ENCODE results near the gene SSNA1.

SSNA1 gene

DNA sequence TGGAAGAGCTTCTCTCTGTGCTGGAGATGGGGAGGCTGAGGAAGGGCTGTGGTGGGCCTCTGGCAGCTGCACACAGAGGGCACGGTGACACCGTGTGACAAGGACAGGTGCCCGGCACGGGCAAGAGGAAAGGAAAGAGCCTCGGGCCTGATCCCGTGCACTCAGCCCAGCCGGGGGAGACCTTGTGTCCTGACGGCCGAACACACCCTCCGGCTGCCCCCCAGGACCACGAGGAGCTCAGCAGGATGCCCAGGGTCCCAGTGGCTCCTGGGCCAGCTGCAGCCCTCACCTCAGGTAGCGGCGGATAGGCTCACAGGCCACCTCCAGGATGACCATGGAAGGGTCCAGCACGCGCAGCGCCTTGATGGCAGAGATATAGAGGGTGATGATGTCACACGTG lies 5.6 kb upstream of the SSNA1 start:
- DNase-seq (ENCODE audit: low read depth in 2 of 2, low spot score in 1 of 2), result no peak

DNA sequence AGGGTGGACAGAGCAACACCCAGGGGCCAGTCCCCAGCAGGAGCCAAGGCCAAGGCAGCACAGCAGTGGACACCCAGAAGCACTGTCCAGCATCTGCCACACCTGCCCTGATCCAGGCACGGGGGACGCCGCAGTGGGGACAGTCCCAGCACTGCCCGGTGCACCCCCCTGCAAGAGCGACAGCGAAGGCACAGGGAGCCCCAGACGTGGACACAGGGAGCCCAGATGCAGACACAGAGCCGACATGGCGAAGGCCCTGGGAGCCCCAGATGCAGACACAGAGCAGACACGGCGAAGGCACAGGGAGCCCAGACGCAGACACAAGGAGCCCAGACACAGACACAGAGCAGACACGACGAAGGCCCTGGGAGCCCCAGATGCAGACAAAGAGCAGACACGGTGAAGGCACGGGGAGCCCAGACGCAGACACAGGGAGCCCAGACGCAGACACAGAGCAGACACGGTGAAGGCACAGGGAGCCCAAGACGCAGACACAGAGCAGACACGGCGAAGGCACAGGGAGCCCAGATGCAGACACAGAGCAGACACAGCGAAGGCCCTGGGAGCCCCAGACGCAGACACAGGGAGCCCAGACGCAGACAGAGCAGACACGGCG lies 4.4 kb upstream of the SSNA1 start:
- DNase-seq (ENCODE audit: low read depth in 2 of 2, low spot score in 1 of 2), result no peak

DNA sequence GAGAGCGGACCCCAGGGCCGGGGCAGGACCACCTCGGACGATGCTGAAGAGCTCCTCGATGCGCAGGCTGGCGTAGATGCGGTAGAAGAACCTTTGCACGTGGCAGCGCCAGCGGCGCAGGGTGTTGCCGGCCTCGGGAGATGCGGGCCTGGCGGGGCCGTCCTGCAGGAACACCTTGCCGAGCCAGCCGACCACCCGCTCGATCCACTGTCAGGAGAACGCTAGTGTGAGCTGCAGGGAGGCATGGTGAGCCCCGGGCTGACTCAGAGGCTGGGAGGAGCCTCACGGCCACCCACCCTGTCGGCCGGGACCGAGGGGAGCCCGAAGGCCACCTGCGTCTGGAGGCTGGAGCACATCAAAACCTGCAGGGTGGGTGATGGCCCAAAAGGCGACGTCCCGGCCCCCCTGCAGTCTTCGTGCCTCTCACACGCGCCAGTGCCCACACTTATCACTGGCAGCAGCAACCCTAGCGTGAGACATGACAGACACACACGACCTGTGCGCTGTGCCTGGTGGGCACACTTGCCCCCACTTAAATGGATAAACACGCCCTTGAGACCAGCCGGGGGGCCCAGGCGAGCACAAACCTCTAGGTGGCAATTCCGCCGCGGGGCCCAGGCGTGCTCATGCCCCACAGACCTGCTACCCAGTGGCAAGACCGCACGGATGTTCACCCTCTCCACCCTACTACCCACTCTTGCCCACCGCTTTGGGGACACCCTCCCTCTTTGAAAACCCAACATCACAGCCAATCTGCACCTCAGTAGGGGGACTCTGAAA lies 3.4 kb upstream of the SSNA1 start:
- DNase-seq (ENCODE audit: low read depth in 2 of 2, low spot score in 1 of 2), result no peak

DNA sequence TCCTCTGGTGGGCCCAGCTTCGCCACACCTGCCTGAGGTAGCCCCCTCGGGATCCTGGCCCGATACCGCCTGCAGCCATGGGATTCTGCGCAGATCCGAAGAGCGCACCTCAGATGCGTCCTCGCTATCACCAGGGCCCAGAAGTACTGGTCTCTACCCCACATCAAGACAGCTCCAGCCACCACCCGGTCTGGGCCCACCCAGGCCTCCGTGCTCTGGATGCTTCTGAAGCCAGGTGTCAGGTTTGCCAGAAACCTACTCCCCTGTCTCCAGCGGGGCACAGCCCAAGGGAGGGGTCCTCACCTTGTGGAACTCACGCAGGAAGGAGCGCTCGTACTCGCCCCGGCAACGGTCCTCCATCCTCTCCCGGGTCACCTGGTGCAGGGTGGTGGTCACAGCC lies 2.6 kb upstream of the SSNA1 start:
- DNase-seq (ENCODE audit: low read depth in 2 of 2, low spot score in 1 of 2), result no peak

DNA sequence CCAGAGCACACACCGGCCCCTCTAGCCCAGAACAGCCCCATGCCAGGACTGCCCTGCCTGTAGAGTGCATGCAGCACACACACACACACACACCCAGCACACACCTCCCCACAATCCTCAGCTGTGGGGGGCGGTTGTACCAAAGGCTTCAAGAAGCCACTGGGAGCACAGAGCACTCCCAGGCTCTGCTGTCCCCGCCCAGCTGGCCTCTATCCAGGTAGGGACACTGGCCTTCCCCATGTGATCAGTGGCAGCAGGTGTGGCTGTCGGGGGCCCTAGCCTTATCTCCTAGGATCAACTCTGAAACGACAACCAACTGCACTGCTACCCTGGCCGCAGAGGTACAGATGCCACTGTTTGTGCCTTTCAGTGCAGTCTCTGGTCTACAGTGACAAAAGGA lies 2.1 kb upstream of the SSNA1 start:
- no peak for DNase-seq (ENCODE audit: low read depth in 2 of 2, low spot score in 1 of 2)

DNA sequence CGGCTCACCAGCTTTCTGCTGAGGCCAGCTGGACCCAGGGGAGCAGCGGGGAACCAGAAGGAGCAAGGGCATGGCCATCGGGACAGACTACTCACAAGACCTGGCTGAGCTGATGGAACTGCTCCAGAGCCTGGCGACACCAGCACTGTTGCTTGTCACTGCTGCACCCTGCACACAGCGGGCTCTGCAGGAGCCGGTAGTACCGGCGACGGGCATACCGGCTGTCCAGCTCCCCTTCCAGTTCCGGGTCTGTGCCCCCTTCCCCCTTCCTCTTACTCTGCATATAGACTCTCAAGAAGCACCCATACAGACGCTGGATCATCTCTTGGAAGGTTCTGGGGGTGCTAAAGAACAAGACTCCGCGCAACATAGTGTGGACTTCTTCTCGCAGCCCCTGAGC lies 1.1 kb upstream of the SSNA1 start:
- DNase-seq (ENCODE audit: low read depth in 2 of 2, low spot score in 1 of 2), result no peak

DNA sequence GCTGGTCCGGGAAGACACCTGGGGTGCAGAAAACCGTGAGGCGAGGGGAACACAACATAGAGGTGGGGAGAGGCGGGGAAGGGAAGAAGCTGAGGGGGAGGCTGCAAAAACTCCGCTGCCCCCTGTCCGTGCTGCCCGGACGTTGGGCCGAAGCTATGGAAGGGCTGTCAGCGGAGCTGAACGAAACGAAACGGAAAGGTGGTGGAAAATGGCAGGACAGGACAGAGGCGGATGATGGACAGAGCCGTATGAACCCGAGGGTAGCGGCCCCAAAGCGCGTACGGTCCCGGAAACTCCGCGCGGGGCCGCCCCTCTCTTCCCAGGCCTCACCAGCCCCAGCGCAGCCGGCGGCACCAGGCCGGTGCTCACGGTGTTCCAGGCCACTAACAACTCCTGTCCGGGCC lies 388 bp upstream of the SSNA1 start:
- no peak for DNase-seq (ENCODE audit: low read depth in 2 of 2, low spot score in 1 of 2)

DNA sequence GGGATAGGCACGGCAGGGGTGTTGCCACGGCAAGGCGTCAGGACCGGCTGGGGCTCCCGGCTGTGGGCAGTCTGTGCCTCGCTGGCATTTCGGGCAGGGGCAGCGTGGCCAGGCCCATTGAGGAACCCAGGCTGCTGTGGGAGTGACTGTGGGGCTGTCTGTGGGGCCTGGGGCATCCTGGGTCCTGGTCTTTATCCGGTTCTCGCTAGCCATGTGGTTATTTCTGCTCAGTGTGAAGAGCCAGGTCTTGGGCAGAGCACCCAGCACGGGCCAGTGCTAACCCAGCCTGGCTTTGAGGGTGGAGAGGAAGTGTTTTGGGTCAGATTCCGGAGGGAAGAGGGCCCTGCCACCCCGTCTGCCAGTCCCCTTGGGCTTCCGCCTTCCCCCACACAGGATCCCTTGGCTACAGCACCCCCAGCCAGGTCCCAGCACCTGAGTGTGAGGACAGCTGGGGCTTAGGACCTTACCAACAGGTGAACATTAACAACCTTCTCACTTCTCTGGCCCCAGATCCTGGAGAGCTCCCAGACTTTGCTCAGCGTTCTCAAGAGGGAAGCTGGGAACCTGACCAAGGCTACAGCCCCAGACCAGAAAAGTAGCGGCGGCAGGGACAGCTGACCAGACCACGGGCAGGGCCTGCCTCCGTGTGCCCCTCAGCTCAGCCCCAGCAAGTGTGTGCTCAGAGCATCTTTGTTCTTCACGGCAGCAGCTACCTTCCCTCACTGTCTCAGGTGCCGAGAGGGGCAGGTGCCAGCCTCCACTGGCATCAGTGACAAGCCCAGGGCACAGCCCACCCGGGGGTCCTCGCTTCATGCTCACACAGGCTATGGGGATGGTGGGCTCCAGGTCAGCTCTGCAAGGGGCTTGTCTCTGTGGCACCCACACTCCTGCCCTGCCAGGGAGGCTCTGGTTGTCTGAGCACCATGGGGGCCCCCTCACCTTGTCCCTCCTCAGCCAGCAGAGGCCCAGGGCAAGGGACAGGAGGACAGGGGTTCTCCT lies 1.1 kb downstream of the SSNA1 start:
- DNase-seq (ENCODE audit: low read depth in 2 of 2, low spot score in 1 of 2), result no peak

DNA sequence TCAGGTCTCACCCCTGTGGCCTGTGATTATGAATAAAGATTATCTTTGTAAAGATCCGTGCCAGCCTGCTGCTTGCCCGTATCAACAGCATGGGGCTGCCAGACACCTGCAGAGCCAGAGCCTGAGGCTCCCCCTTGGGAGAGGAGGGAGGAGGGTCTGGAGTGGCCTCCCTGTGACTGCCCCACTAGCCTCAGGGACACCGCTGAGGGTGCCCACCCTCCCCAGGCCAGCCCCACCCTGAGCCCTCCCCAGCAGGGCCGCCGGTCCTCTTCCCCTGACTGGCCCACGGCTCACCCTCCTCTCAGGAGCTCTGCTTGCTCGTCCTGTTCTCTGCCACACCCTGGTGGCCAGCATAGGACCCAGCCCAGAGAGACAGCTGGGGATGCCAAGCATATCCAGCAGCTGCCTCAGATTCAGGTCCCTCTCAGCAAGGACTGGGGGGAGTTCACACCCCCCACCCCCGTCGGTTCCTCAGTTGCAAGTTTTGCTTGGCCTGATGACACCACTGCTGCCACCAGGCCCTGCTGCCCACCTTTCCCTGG lies 1.9 kb downstream of the SSNA1 start:
- DNase-seq (ENCODE audit: low read depth in 2 of 2, low spot score in 1 of 2), result no peak

DNA sequence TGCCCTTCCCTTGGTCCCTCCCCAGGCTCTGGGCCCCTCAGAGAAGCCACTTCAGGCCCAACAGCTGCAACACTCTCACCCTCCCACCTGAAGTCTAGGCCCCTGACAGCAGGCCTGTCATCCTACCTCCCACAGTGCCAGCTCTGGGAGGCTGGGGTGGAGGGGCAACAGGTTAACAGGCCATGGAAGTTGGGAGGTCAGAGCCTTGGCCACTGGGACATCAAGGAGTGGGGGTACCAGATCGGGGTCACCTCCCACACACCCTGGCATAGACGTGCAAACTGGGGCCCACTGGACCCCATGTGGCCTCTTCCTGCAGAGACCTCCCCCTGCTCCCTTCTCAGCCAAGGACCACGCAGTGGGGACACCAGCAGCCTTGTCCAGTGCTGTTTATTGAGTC lies 2.8 kb downstream of the SSNA1 start:
- no peak for DNase-seq (ENCODE audit: low read depth in 2 of 2, low spot score in 1 of 2)

DNA sequence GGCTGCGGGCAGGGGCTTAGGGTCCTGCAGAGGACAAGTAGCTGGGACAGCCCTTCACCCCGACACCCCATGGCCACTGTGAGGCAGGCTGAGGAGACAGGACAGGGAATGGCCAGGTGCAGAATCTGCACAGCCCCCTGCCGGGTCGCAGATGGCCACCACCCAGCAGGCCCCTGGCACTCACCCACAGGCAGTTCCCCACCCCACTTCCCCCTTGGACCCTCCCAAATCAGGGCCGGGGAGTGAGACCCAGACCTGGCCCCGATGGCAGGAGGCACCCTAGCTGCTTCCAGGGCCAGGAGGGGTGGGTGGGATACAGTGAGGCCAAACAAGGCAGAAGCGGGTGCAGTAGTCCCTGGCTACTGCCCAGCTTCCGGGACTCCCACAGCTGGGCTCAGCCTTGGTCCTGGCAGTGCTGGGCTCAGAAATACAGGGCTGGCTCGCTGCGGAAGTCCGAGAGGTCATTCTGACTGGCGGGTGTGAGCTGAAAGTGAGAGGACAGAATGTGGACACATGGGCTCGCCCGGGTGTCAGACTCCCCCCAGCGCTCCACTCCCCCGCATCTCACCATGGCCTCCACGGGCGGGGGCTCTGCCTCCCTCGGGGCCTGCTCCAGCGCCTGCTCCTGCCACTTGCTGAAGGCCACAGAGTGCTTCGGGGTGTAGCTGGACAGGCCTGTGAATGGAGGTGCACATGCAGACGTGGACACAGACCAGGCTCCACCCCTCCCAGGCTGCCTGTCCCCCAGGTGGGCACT lies 3.4 kb downstream of the SSNA1 start:
- no peak for DNase-seq (ENCODE audit: low read depth in 2 of 2, low spot score in 1 of 2)

DNA sequence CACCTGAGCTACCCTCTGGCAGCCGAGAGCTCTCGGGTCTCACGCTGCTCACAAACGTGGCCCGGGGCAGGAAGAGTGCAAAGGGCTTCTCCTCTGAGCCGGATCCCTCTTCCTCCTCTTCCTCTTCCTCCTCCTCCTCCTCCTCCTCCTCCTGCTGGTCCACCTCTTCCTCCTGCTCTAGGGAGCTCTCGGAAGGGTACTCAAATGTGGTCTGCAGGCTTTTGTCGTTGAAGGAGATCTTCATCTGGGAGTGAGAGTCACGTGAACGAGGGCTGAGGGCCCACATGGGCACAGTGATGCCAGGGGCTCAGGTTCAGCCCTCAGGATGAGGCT lies 3.9 kb downstream of the SSNA1 start:
- DNase-seq (ENCODE audit: low read depth in 2 of 2, low spot score in 1 of 2), result no peak

DNA sequence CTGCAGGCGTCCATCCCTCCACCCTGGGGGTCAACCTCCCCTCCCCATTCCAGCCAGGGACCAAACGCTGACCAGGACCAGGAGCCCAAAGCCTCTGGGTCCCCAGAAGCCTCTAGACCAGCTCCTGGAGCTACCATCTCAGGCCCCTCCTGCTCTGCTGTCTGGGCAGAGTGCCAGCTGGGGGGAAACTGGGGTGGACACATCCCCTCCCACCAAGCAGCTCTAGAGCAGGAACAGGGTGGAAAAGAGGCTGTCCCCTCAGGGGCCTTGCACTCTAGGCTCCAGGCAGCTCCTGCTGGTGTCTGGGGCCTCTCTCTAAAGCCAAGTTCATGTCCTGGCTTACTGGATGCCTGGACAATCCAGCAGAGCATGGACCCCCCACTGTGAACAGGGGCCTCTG lies 4.4 kb downstream of the SSNA1 start:
- no peak for DNase-seq (ENCODE audit: low read depth in 2 of 2, low spot score in 1 of 2)

DNA sequence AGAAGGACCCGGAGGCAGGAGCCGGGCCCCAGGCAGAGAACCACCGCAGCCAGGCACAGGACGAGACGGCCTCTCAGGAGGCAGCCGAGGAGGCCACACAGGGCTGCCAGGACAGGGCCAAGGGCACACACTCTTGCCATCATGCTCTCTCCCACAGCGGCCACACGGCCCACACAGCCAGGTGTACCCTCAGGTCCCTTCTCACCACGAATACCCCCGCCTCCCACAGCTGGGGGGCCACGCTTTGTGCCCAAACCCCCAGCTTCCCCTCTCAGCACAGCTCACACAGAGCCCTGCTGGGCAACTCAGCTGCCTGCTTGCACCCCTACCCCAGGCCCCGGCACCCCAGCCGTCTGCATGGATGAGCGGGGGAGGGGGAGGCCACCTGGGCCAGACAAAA lies 5.3 kb downstream of the SSNA1 start:
- DNase-seq (ENCODE audit: low read depth in 2 of 2, low spot score in 1 of 2), result no peak

DNA sequence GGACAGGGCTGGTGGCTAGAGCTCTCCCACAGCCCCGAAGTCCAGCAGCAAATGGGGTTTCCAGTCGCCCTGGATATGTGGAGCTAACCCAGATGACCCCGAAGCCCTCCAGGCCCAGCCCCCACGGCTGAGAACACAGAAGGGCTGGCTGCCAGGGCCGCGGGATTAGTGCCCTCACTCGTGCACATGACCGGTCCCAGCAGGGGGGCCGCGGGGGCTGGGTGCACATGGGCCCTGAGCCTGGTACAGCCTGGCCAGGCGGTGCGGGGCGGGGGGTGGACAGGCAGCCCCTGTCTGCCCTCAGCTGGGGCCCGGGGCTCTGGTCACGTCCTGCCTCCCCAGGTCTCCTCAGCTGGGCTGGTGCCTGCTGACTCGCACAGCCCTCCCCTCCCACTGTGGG lies 5.9 kb downstream of the SSNA1 start:
- DNase-seq (ENCODE audit: low read depth in 2 of 2, low spot score in 1 of 2), result no peak

DNA sequence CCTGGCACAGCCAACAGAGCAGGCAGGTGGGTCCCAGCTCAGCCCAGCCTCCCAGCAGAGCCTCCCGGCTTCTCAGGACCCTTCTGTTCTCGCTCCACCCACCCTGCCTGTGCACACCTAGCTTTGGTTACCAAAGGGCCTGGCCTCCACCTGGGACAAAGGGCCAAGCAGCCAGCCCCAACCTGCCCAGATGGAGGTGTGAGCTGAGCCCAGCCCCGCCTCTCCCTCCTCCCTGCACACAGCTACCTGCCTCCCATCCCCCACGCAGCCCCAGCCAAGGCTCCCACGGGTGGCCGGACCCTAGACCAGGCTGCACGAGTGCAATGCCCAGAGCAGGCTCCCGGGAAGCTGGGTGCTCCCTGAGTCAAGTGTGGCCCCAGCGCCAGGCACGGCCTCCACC lies 6.4 kb downstream of the SSNA1 start:
- DNase-seq (ENCODE audit: low read depth in 2 of 2, low spot score in 1 of 2), result no peak

DNA sequence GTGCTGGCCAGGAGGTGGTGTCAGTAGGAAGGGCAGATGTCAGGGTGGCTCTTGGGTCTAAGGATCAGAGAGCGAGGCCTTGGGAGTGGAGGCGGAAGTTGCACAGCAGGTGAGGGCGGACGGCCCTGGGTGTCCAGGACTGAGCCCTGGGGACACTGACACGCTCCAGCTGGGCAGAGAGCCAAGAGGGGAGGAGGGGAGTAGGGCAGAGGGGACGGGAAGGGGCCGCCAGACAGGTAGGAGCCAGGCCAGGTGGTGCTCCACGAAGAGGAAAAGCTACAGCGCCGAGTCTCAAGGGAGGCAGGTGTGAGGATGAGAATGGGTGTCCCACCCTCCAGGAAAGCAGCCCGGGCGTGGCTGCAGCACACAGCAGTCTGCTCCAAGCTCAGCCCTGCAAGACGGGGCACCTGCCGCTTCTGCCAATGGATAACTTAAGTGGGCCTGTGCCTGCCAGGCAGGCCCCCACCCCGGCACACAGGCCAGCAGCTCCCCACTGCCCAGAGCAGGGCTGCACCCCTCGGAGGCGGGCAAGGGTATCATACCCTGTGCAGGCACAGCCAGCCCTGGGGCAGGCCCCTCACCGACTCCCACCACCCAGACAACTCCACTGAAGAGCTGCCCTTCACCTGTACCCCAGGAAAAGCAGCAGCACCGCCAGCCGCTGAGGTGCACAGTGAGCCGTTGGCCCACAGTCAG lies 7.2 kb downstream of the SSNA1 start:
- no peak for DNase-seq (ENCODE audit: low read depth in 2 of 2, low spot score in 1 of 2)

DNA sequence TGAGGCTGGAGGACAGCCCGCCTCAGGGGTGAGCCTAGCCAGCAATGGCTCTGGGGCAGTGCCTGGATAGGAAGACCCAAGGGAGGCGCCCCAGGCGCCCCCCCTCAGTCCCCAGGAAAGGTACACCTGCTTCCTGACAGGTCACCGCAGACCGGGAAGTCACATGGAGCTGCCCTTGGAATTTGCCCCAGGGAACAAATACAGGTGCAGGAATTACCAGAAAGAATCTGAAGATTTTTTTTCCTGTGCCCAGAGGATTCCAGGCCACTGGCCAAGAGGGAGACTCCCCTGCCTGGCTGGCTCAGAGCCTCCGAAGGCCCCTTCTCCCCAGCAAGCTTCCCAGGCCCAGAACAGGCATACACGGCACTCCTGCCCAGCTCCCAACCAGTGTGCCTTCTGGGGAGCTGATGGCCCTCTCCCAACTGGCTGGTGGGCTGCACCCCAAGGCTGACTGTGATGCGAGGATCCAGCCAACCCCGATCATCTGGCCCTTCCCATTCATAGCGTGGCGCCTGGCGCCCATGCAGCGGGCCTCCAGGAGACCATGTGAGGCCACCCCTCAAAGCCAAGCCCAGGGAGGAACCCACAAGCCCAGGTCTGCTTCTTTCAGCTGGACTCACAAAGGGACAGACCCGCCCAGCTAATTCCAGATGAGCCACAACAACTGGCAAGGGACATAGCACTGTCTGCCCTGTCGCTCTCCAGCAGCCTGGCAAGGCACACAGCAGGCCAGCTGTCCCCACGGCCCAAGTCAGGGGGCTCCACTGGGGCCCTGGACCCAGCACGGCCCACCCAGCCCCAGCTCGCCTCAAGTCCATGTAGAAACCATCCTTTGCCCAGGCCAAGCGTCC lies 9.8 kb downstream of the SSNA1 start:
- DNase-seq (ENCODE audit: low read depth in 2 of 2, low spot score in 1 of 2), result no peak

DNA sequence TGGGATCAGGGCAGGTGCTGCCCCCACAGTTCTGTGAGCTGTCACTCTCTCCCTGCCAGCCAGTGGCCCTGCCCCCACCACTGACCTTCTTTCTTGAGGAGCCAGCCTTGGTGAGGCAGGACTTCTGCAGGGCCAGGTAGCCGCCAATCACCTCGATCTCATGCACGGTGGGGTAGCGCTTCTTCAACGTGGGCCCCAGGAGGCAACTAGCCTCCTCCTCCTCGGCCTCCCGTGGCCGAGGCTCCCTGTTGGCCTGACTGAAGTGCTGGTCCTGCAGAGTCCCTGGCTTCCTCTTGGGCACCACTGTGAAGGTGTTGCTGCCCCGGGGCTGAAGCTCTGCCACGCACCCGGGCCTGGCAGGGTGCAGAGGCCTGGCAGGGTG lies 10.4 kb downstream of the SSNA1 start:
- no peak for DNase-seq (ENCODE audit: low read depth in 2 of 2, low spot score in 1 of 2)

Data from stimulated activated CD8-positive, alpha-beta memory T cell treated with anti-CD3 and anti-CD28 coated beads, Interleukin-4, amount 100 ng/mL, for 4 hours (primary cell).